ENCODE measurements around the gene KNL1. TPM values are rescaled to one million over a fixed set of nuclear protein-coding genes. Genes with fewer than 3 reads are reported as not detected.

KNL1 gene
- total RNA-seq, 8 experiments from 2014 or later = 0.61 to 21.4 (median 1.6) TPM

DNA sequence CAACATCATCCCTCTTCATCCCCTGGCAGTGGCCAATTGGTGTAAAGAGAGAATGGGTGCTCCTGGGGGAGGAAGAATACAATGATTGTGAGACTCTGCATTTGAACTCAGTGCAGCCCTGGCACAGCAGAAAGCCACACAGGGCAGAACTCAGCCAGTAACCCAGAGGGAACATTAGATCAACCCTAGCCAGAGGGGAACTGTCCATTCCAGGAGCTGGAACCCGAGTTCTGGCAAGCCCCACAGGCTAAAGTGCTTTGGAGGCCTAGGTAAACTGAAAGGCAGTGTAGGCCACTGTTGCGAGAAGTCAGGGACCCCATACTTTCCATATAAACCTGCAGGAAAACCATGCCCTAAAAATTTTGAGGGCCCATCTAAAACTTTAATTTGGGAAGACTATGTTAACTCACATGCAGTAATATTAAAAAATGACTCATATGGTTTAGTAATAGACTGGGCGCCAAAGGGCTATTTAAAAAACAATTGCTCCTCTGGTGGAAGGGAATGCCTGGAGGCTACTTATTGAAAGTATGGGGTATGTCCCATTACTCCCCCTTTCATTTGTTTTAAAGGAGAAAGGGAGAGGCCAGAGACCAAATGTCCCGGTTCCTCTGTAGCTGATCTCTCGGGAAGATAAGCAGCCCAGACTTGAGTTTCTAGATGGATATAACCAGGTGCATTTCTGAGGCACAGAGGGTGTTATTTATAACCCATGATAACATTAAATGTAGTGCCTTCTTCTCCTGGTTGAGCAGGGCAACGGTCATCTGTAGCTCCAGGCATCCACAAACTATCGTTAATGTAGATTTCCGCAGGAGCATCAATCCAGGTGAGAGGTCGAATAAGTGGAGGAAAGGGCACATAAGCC is 95.1 kb downstream of the KNL1 start:
- ATAC-seq (replicated peaks in 6 of 8) = no peak
- Histone ChIP-seq H3K27ac (no peak overlapping the region), H3K4me1 (replicated peaks in 1 of 2) (peaks cover 3 to 4% of the 10 kb centered on the region in 2 donors), H3K4me3 (no peak overlapping the region)
- in situ Hi-C loops (cut with MboI; ENCODE audit: low pct_unique_long_range_greater_than_20kb in 2 of 9, low sequenced_read_pairs in 9 of 9, unreplicated experiment in 9 of 9) = no loop called here
- WGBS, 10 experiments = 67 to 100% (median 81%) methylated on average over 1 to 6 of the region's 9 CpGs

DNA sequence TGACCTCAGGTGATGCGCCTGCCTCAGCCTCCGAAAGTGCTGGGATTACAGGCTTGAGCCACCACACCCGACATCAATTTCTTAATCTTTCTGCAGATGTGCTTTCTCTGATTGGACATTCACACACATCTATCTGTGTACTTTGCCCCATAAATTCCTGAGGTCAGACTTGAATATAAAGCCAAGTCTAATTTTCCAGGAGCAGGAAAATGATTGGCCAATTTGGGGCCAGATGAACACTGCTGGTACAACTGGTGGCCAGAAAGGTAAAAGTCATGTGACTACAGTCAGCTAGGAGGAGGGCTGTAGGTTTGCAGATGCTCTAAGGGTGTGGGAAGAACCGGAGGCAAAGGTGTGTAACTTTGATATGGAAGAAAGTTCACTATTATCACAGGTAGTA is 97.7 kb downstream of the KNL1 start:
- ATAC-seq (replicated peaks in 6 of 8) = no peak
- in situ Hi-C loops (cut with MboI; ENCODE audit: low pct_unique_long_range_greater_than_20kb in 2 of 9, low sequenced_read_pairs in 9 of 9, unreplicated experiment in 9 of 9) = no loop called here
- H3K4me3 ChIP-seq = no peak overlapping the region
- peaks cover 3 to 4% of the 10 kb centered on the region in 2 donors for H3K4me1 ChIP-seq (replicated peaks in 1 of 2)
- 80 to 100% (median 100%) methylated on average over 1 to 2 of the region's 4 CpGs; no CpG with 5 or more reads in 4 of the 10 experiments for WGBS, 10 experiments
- H3K27ac ChIP-seq = no peak overlapping the region

DNA sequence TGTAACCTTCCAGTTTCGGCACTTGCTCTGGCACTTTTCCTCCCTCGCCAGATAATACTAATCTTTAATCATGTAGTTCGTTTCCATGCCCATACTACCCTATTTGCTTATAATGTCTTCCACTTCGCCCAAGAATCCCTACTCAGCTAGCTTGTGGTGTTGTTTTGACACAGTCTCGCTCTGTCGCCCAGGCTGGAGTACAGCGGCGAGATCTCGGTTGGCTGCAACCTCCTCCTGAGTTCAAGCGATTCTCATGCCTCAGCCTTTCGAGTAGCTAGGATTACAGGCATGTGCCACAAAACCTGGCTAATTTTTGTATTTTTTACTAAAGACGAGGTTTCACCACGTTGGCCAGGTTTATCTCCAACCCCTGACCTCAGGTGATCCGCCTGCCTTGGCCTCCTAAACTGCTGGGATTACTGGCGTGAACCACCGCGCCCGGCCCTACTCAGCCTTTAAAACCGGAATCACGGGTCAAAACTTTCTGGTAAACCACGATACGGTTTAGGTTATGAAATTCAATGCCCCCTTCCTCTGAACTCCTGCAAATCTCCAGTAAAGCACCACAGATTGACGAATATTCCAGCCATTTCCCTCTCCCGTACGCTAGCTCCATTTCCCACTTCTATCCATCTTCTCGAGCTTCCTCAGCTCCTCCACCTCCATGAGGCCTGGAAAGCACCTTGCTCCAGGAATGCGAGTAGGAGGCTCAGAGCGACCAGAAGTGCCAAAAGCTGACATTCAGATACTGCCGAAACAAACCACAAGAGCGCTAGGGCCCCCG is 100.0 kb downstream of the KNL1 start:
- Histone ChIP-seq H3K4me1 (replicated peaks in 1 of 2) (peaks cover 3 to 4% of the 10 kb centered on the region in 2 donors), H3K4me3 (peak overlapping the region; percentile 75 to 100 (median 98)), H3K27ac (peak overlapping the region in 1 of 2 donors; percentile 94)
- no peak for ATAC-seq (replicated peaks in 6 of 8)
- 0 to 51% (median 25%) methylated on average over 2 to 20 of the region's 31 CpGs for WGBS, 10 experiments
- in situ Hi-C loops (cut with MboI; ENCODE audit: low pct_unique_long_range_greater_than_20kb in 2 of 9, low sequenced_read_pairs in 9 of 9, unreplicated experiment in 9 of 9) = no loop called here

DNA sequence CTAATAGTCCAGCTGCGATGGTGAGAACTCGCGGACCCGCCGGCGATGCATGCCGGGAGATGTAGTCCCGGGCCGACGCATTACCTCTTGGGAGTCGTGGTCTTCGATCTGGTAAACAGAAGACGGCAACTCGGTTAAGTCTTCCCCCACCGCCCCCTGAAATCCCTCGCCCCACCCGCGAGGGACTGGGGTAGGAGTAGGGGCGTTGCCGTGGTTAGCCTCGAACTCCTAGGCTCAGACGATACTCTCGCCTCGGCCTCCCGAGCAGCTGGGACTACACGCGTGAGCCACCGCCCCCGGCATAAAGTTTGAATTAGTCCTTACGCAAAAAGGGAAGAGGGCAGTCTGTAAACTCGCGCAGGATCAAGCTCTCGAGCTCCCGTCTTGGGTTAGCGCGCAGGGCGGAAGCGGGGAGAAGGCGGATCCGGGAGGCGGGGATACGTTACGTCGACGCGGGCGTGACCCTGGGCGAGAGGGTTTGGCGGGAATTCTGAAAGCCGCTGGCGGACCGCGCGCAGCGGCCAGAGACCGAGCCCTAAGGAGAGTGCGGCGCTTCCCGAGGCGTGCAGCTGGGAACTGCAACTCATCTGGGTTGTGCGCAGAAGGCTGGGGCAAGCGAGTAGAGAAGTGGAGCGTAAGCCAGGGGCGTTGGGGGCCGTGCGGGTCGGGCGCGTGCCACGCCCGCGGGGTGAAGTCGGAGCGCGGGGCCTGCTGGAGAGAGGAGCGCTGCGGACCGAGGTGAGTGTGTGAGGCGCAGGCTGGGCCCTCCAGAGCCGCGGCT is 100.8 kb downstream of the KNL1 start, which contains the start of gene RAD51:
Gene RAD51 (plus strand): TSS at position 487 of the 781 bp plus-strand sequence. CDS start 3,585 bp downstream, outside the sequence.
- in situ Hi-C loops (cut with MboI; ENCODE audit: low pct_unique_long_range_greater_than_20kb in 2 of 9, low sequenced_read_pairs in 9 of 9, unreplicated experiment in 9 of 9) = no loop called here
- Histone ChIP-seq H3K27ac (peak within 1 kb of the TSS; percentile 94 to 95), H3K4me1 (replicated peaks in 1 of 2) (peaks cover 3 to 4% of the 10 kb centered on the region in 2 donors), H3K4me3 (peak within 1 kb of the TSS; percentile 75 to 100 (median 98))
- peak; percentile 94 to 98 (median 96) for ATAC-seq (replicated peaks in 6 of 8)
- 1 to 2% (median 1%) methylated on average over 15 to 29 of the region's 81 CpGs; no CpG with 5 or more reads in 7 of the 10 experiments for WGBS, 10 experiments

DNA sequence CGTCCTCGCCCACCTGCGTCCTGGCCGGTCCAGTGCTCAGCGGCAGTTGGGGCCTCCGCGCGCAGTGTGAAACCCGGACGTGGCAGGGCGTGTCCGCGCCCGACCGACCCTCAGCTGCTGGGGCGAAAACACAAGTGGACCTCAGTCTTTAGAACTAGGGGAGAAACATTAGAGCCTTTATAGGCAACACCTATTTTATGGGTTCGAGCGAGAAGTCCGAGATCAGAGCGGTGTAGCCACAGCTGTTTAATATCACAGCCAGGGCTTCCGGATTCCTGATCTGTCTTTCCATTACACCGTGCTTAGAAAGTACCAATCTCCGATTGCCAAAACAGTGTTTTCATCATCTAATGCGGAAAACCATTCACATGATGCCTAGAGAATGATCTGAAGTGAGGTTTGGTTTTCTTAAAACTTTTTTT is 101.4 kb downstream of the KNL1 start:
- Histone ChIP-seq H3K4me3 (peak overlapping the region; percentile 75 to 100 (median 98)), H3K4me1 (replicated peaks in 1 of 2) (peaks cover 3 to 4% of the 10 kb centered on the region in 2 donors), H3K27ac (no peak overlapping the region)
- WGBS, 10 experiments = 0 to 3% (median 0%) methylated on average over 1 to 5 of the region's 24 CpGs; no CpG with 5 or more reads in 5 of the 10 experiments
- in situ Hi-C loops (cut with MboI; ENCODE audit: low pct_unique_long_range_greater_than_20kb in 2 of 9, low sequenced_read_pairs in 9 of 9, unreplicated experiment in 9 of 9) = no loop called here
- peak in 3 of 8 experiments; percentile 0 to 20 (median 16) for ATAC-seq (replicated peaks in 6 of 8)

DNA sequence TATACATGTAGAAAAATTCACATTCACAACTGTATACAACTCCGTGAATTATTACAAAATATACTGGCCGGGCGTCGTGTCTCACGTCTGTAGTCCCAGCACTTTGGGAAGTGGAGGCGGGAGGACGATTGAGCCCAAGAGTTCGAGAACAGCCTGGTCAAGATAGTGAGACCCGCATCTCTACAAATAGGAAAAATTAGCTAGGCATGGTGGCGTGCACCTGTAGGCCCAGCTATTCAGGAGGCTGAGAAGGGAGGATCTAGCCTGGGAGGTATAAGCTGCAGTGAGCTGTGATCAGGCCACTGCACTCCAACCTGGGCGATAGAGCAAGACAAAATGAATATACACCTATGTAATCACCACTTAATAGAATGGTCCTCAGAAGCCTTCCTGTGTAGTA is 102.2 kb downstream of the KNL1 start:
- H3K4me3 ChIP-seq = peak overlapping the region in 1 of 5 donors; percentile 99
- H3K4me1 ChIP-seq (replicated peaks in 1 of 2) = peaks cover 3 to 4% of the 10 kb centered on the region in 2 donors
- 70 to 95% (median 87%) methylated on average over 2 to 11 of the region's 11 CpGs; no CpG with 5 or more reads in 3 of the 10 experiments for WGBS, 10 experiments
- in situ Hi-C loops (cut with MboI; ENCODE audit: low pct_unique_long_range_greater_than_20kb in 2 of 9, low sequenced_read_pairs in 9 of 9, unreplicated experiment in 9 of 9) = no loop called here
- H3K27ac ChIP-seq = no peak overlapping the region
- no peak for ATAC-seq (replicated peaks in 6 of 8)

DNA sequence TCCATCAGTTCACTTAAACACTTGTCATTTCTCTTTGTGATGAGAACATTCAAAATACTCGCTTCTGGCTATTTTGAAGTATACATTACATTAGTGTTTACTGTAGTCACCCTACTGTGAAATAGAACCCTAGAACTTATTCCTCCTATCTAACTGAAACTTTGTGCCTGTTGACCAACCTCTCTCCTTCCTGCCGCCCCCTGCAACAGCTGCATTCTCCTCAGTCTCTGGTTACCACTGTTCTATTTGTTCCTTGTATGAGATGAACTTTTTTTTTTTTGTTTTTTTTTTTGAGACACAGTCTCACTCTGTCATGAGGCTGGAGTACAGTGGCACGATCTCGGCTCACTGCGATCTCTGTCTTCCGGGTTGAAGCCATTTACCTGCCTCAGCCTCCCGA is 103.9 kb downstream of the KNL1 start:
- in situ Hi-C loops (cut with MboI; ENCODE audit: low pct_unique_long_range_greater_than_20kb in 2 of 9, low sequenced_read_pairs in 9 of 9, unreplicated experiment in 9 of 9) = no loop called here
- Histone ChIP-seq H3K4me1 (replicated peaks in 1 of 2) (peaks cover 3 to 4% of the 10 kb centered on the region in 2 donors), H3K27ac (no peak overlapping the region), H3K4me3 (no peak overlapping the region)
- no peak for ATAC-seq (replicated peaks in 6 of 8)
- 90 to 100% (median 100%) methylated on average over 1 to 6 of the region's 7 CpGs; no CpG with 5 or more reads in 2 of the 10 experiments for WGBS, 10 experiments

DNA sequence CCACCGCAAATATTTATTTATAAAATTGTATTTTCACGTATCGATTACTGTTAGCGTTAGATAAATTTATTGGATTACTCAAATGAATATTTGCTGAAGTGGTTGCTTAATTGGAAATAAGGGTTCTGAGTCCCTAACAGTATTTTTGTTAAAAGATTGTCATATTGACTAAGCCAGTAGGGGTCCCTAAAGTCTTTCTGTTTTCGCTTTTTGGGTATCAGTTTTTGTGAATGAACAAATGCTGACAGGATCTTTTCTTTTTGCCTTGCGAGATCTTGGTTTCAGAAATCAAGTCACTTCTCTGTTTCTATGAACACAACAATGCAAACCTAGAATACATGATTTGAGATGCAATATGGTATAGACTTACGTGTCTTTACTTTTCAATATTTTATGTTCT is 108.0 kb downstream of the KNL1 start:
- Histone ChIP-seq H3K4me3 (no peak overlapping the region), H3K4me1 (replicated peaks in 1 of 2) (no peaks in the 10 kb centered on the region), H3K27ac (no peak overlapping the region)
- no peak for ATAC-seq (replicated peaks in 6 of 8)
- WGBS, 10 experiments = 91 to 100% (median 100%) methylated on average over 2 to 7 of the region's 7 CpGs; no CpG with 5 or more reads in 1 of the 10 experiments
- in situ Hi-C loops (cut with MboI; ENCODE audit: low pct_unique_long_range_greater_than_20kb in 2 of 9, low sequenced_read_pairs in 9 of 9, unreplicated experiment in 9 of 9) = no loop called here

DNA sequence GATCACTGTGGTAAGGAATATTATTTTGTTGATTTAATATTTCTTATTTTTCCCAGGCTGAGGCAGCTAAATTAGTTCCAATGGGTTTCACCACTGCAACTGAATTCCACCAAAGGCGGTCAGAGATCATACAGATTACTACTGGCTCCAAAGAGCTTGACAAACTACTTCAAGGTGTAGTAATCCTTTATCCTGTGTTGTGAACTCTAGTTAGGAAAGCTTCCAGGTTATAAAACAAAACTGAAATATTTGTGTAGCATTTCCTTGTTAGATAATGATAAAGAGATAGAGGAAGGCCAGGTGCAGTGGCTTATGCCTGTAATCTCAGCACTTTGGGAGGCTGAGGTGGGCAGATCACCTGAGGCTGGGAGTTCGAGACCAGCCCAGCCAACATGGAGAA is 112.1 kb downstream of the KNL1 start:
- 96 to 100% (median 100%) methylated on average over 1 to 2 of the region's 2 CpGs; no CpG with 5 or more reads in 1 of the 10 experiments for WGBS, 10 experiments
- H3K4me3 ChIP-seq = no peak overlapping the region
- no peaks in the 10 kb centered on the region for H3K4me1 ChIP-seq (replicated peaks in 1 of 2)
- no peak for ATAC-seq (replicated peaks in 6 of 8)
- H3K27ac ChIP-seq = no peak overlapping the region
- in situ Hi-C loops (cut with MboI; ENCODE audit: low pct_unique_long_range_greater_than_20kb in 2 of 9, low sequenced_read_pairs in 9 of 9, unreplicated experiment in 9 of 9) = no loop called here

Other genes starting within 250 kb of the KNL1 start
- gene PHGR1, start 243.2 kb upstream of the KNL1 start, total RNA-seq = under 1 TPM in 1 of 8 experiments, not detected in 7; 0.81 TPM
- gene DISP2, start 236.0 kb upstream of the KNL1 start, total RNA-seq = 1 to 10 TPM in 6 of 8 experiments, under 1 TPM in 2; 0.17 to 9.1 (median 5.3) TPM
- gene KNSTRN, start 211.5 kb upstream of the KNL1 start, total RNA-seq = 10 to 100 TPM; 19.5 to 63.3 (median 29.3) TPM
- 10 to 100 TPM; 20.3 to 93.9 (median 33.7) TPM for gene IVD, start 188.5 kb upstream of the KNL1 start, total RNA-seq
- 10 to 100 TPM; 10.4 to 24.9 (median 20.2) TPM for gene BAHD1, start 153.3 kb upstream of the KNL1 start, total RNA-seq
- 10 to 100 TPM in 1 of 8 experiments, 1 to 10 TPM in 7; 2.1 to 12.0 (median 6.0) TPM for gene CHST14, start 123.3 kb upstream of the KNL1 start, total RNA-seq
- gene CCDC32, start 29.2 kb upstream of the KNL1 start, total RNA-seq = 10 to 100 TPM; 13.9 to 34.6 (median 21.1) TPM
- 10 to 100 TPM in 6 of 8 experiments, 1 to 10 TPM in 2; 8.5 to 12.6 (median 11.1) TPM for gene RPUSD2, start 24.9 kb upstream of the KNL1 start, total RNA-seq
- gene RAD51, start 100.9 kb downstream of the KNL1 start, total RNA-seq = 1 to 10 TPM in 3 of 8 experiments, under 1 TPM in 5; 0.46 to 9.0 (median 0.76) TPM
- gene RMDN3, start 161.0 kb downstream of the KNL1 start, total RNA-seq = 10 to 100 TPM; 17.6 to 29.3 (median 23.9) TPM
- 10 to 100 TPM in 1 of 8 experiments, 1 to 10 TPM in 7; 1.5 to 26.2 (median 6.2) TPM for gene GCHFR, start 169.8 kb downstream of the KNL1 start, total RNA-seq
- gene C15orf62, start 175.7 kb downstream of the KNL1 start, total RNA-seq = 1 to 10 TPM; 1.3 to 4.9 (median 1.7) TPM
- gene ZFYVE19, start 212.8 kb downstream of the KNL1 start, total RNA-seq = 10 to 100 TPM in 6 of 8 experiments, 1 to 10 TPM in 2; 9.4 to 21.2 (median 12.8) TPM
- 10 to 100 TPM; 20.3 to 52.5 (median 34.0) TPM for gene DNAJC17, start 213.2 kb downstream of the KNL1 start, total RNA-seq
- gene PPP1R14D, start 234.5 kb downstream of the KNL1 start, total RNA-seq = not detected
- 1 to 10 TPM in 2 of 8 experiments, under 1 TPM in 6; 0.09 to 1.9 (median 0.37) TPM for gene SPINT1, start 249.8 kb downstream of the KNL1 start, total RNA-seq

All from motor neuron (in vitro differentiated cells).